A549 (cell line): ENCODE data around the gene SAA1. TPM values are rescaled to one million over a fixed set of nuclear protein-coding genes. Genes with fewer than 3 reads are reported as not detected.

Experiments used
- ATAC-seq, 2 experiments: fragments of 200-7000 bp in 1 of 2; fragments of >200 bp in 1 of 2; cut with Nextera tagmentation in 1 of 2; cut with Tn5 transposase in 1 of 2; 3 replicates each; pipeline versions ENCODE4 v1.8.0 to v1.9.1; 2018 to 2020; ENCODE audit warnings: mild to moderate bottlenecking in 1 of 2, moderate library complexity in 1 of 2
- CTCF ChIA-PET: fragments of 300-600 bp; sonication (Branson Sonifier 250); formaldehyde crosslinking; extraction: SDS; loops from one replicate; lab custom pipeline; 2021; ENCODE audit warnings: antibody characterized with exemption, inconsistent platforms; lab: Yijun Ruan, JAX
- POLR2A ChIA-PET: fragments of 350-600 bp; formaldehyde crosslinking; extraction: SDS; loops from one replicate; lab custom pipeline; 2021; ENCODE audit warnings: antibody characterized with exemption, inconsistent platforms; lab: Yijun Ruan, JAX
- DNase-seq, 2 experiments: peaks; one replicate each; pipeline versions ENCODE4 v3.0.0 to v3.0.0-alpha.2; 2011 to 2016; ENCODE audit warnings: low read depth in 1 of 2, low spot score in 1 of 2
- FAIRE-seq: peaks from 2 replicates; lab custom pipeline; 2011; peaks lifted over from hg19 to GRCh38; lab: Jason Lieb, UNC
- H3K27ac ChIP-seq, 2 experiments: fragments of >200 bp; sonication (Bioruptor Twin); formaldehyde crosslinking; 3 replicates each; pipeline ENCODE4 v1.5.1; 2016 to 2017
- H3K4me1 ChIP-seq: fragments of >200 bp; sonication (Bioruptor Twin); formaldehyde crosslinking; 3 replicates; pipeline ENCODE4 v1.6.1; 2016
- H3K4me2 ChIP-seq: fragments of >200 bp; sonication (Bioruptor Twin); formaldehyde crosslinking; 3 replicates; pipeline ENCODE4 v1.6.1; 2016
- H3K4me3 ChIP-seq: fragments of >200 bp; sonication (Bioruptor Twin); formaldehyde crosslinking; 3 replicates; pipeline ENCODE4 v1.5.1; 2016
- H3K9me3 ChIP-seq: fragments of >200 bp; sonication (Bioruptor Twin); formaldehyde crosslinking; 3 replicates; pipeline ENCODE4 v1.6.1; 2016
- CEBPB ChIP-seq, 2 experiments: fragments of >200 bp in 1 of 2; sonication (Bioruptor Twin) in 1 of 2; formaldehyde crosslinking in 1 of 2; IDR thresholded peaks; 2 replicates each; pipeline ENCODE4 v1.6.1; 2012 to 2016
- CHD2 ChIP-seq: fragments of 150-350 bp; IDR thresholded peaks from 2 replicates; pipeline ENCODE4 v1.6.1; 2014; ENCODE audit warnings: low read length; ENCODE audit not compliant: partially characterized antibody
- EP300 ChIP-seq, 2 experiments: fragments of >200 bp; sonication (Bioruptor Twin); formaldehyde crosslinking; IDR thresholded peaks; 2 replicates in 1 of 2; 3 replicates in 1 of 2; pipeline ENCODE4 v1.6.1; 2016 to 2017
- ESRRA ChIP-seq: fragments of 150-350 bp; IDR thresholded peaks from 2 replicates; pipeline ENCODE4 v1.6.1; 2014; ENCODE audit warnings: mild to moderate bottlenecking, low read length, borderline replicate concordance
- FOSB ChIP-seq: fragments of 250-450 bp; sonication (Bioruptor Pico); IDR thresholded peaks from 2 replicates; pipeline ENCODE4 v1.5.0; 2020; ENCODE audit warnings: mild to moderate bottlenecking, moderate library complexity
- FOXS1 ChIP-seq: fragments of 250-450 bp; sonication (Bioruptor Pico); IDR thresholded peaks from 2 replicates; pipeline ENCODE4 v1.5.0; 2020; ENCODE audit warnings: mild to moderate bottlenecking, moderate library complexity
- HES2 ChIP-seq: fragments of >200 bp; sonication (Bioruptor Twin); formaldehyde crosslinking; IDR thresholded peaks from 2 replicates; pipeline ENCODE4 v1.6.1; 2016
- HMGXB4 ChIP-seq: fragments of 250-450 bp; sonication (Bioruptor Pico); IDR thresholded peaks from 2 replicates; pipeline ENCODE4 v1.5.0; 2021; ENCODE audit warnings: mild to moderate bottlenecking, moderate library complexity, borderline replicate concordance
- HOXB5 ChIP-seq: fragments of 250-450 bp; sonication (Bioruptor Pico); IDR thresholded peaks from 2 replicates; pipeline ENCODE4 v1.5.0; 2020; ENCODE audit warnings: mild to moderate bottlenecking, moderate library complexity
- JUN ChIP-seq, 2 experiments: fragments of >200 bp; sonication (Bioruptor Twin); formaldehyde crosslinking; IDR thresholded peaks; 2 replicates in 1 of 2; 3 replicates in 1 of 2; pipeline ENCODE4 v1.6.1; 2016 to 2017
- JUNB ChIP-seq: fragments of >200 bp; sonication (Bioruptor Twin); formaldehyde crosslinking; IDR thresholded peaks from 2 replicates; pipeline ENCODE4 v1.6.1; 2016
- MYC ChIP-seq: IDR thresholded peaks from 2 replicates; pipeline ENCODE4 v1.6.1; 2012; ENCODE audit warnings: mild to moderate bottlenecking, inconsistent platforms, low read length, improper control_type of control experiment, borderline replicate concordance
- NFE2L2 ChIP-seq: fragments of 150-350 bp; conservative IDR thresholded peaks from 2 replicates; pipeline ENCODE4 v1.6.1; 2014; ENCODE audit warnings: low read length
- PBX3 ChIP-seq: IDR thresholded peaks from 2 replicates; pipeline ENCODE4 v1.6.1; 2012
- RFX5 ChIP-seq: fragments of 450-650 bp; IDR thresholded peaks from 2 replicates; pipeline ENCODE4 v1.7.1; 2014; ENCODE audit warnings: antibody characterized with exemption, mild to moderate bottlenecking, moderate library complexity
- TFCP2L1 ChIP-seq: fragments of 250-450 bp; sonication (Bioruptor Pico); IDR thresholded peaks from 2 replicates; pipeline ENCODE4 v1.5.0; 2021; ENCODE audit warnings: mild to moderate bottlenecking
- TP53 ChIP-seq: fragments of 250-450 bp; sonication (Bioruptor Pico); IDR thresholded peaks from 2 replicates; pipeline ENCODE4 v1.5.0; 2021; ENCODE audit warnings: mild to moderate bottlenecking, moderate library complexity
- USF2 ChIP-seq: fragments of 450-650 bp; IDR thresholded peaks from 2 replicates; pipeline ENCODE4 v1.6.1; 2014; ENCODE audit warnings: antibody characterized with exemption
- ZC3H11A ChIP-seq: fragments of 450-650 bp; IDR thresholded peaks from 2 replicates; pipeline ENCODE4 v1.6.1; 2014; ENCODE audit warnings: antibody characterized with exemption, mild to moderate bottlenecking
- ZSCAN20 ChIP-seq: fragments of 250-450 bp; sonication (Bioruptor Pico); IDR thresholded peaks from 2 replicates; pipeline ENCODE4 v1.8.0; 2022; ENCODE audit warnings: mild to moderate bottlenecking, moderate library complexity
- WGBS: methylation state at CpG from one replicate; pipeline ENCODE4 v1.1.6; 2017; ENCODE audit errors: missing lambda C conversion rate; 5-methylcytosine and 5-hydroxymethylcytosine counted together
- polyA plus RNA-seq, 4 experiments: library from polyadenylated mRNA; depleted of rRNA in 3 of 4; stranded (reverse); fragments of >200 nt; fragmentation: RNase III in 1 of 4; extraction: RNeasy Plus Mini Kit Qiagen cat#74134 plus additional on column Dnase treatment in 1 of 4; gene quantifications; 2 replicates in 3 of 4; 3 replicates in 1 of 4; pipeline ENCODE4 v1.2.3, GENCODE V29; 2011 to 2017
- TF ChIP-seq, protein P1 (sequence below): fragments of >200 bp; sonication (Bioruptor Twin); formaldehyde crosslinking; IDR thresholded peaks from 3 replicates; pipeline ENCODE4 v1.6.1; 2016
- TF ChIP-seq, protein P2 (sequence below): fragments of 150-350 bp; IDR thresholded peaks from 2 replicates; pipeline ENCODE4 v1.6.1; 2014; ENCODE audit warnings: low read depth, mild to moderate bottlenecking, low read length

The SAA1 gene
- polyA plus RNA-seq, 2 of the 4 experiments (the other 2 are of a cell fraction), result 0.37 TPM; not detected in 1

DNA sequence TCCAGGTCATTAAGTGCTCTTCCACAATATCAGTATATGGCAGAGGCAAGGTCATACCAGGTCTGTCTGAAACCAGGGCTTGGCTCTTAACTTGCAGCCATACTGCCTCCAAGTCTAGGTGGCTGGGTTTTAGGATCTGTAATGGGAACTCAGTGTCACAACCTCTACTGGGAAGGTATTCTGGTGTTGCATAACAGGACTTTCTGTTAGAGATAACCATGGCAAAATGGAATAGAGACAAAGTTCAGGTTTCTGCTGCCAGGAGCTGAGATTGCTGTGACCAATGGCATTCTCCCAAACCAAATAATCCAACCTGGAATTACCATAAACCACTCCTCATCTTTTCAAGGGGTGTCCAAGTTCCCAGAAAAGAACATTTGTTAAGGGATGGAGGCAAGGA, 6.8 kb upstream of the SAA1 start:
- no peaks in the 10 kb centered on the region for H3K9me3 ChIP-seq
- H3K4me1 ChIP-seq, result 0 out of 3 replicates have a peak, but pooled peaks cover 4% of the 10 kb centered on the region
- no peak for TF ChIP-seq ZSCAN20
- no peak for TF ChIP-seq FOSB (CRISPR knock-in tag)
- TF ChIP-seq, protein P1, sequence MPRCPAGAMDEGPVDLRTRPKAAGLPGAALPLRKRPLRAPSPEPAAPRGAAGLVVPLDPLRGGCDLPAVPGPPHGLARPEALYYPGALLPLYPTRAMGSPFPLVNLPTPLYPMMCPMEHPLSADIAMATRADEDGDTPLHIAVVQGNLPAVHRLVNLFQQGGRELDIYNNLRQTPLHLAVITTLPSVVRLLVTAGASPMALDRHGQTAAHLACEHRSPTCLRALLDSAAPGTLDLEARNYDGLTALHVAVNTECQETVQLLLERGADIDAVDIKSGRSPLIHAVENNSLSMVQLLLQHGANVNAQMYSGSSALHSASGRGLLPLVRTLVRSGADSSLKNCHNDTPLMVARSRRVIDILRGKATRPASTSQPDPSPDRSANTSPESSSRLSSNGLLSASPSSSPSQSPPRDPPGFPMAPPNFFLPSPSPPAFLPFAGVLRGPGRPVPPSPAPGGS, result no peak
- no peak for TF ChIP-seq CEBPB (IDR thresholded peaks at IDR 0.05)
- no peak for TF ChIP-seq TFCP2L1 (CRISPR knock-in tag)
- no peak for TF ChIP-seq USF2
- no peak for TF ChIP-seq JUNB
- TF ChIP-seq RFX5, result no peak
- TF ChIP-seq PBX3, result no peak
- TF ChIP-seq TP53, result no peak
- no peak for TF ChIP-seq FOXS1
- TF ChIP-seq EP300 (IDR thresholded peaks at IDR 0.05), result no peak
- no peak for TF ChIP-seq HOXB5 (CRISPR knock-in tag)
- TF ChIP-seq HES2, result no peak
- TF ChIP-seq HMGXB4 (CRISPR knock-in tag), result no peak
- TF ChIP-seq ESRRA, result no peak
- TF ChIP-seq CHD2, result no peak
- TF ChIP-seq, all 56 proteins: peak for 0
- Histone ChIP-seq H3K4me2 (no peak overlapping the region), H3K27ac (no peak overlapping the region), H3K4me3 (no peak overlapping the region)
- no peak for ATAC-seq
- DNase-seq, result no peak
- ChIA-PET CTCF (no interaction called here), POLR2A (no interaction called here)
- no peak for FAIRE-seq

- no peak overlapping the region for H3K4me3 ChIP-seq
- POLR2A ChIA-PET, result no interaction called here
- DNase-seq, result no peak
- H3K4me2 ChIP-seq, result no peak overlapping the region
- no peak for FAIRE-seq
- ATAC-seq, result no peak
- WGBS, result 93% methylated on average over 14 of the region's 14 CpGs
- H3K9me3 ChIP-seq, result no peaks in the 10 kb centered on the region
- CTCF ChIA-PET, result no interaction called here
- 0 out of 3 replicates have a peak, but pooled peaks cover 4% of the 10 kb centered on the region for H3K4me1 ChIP-seq
- TF ChIP-seq NFE2L2, result no peak
- no peak for TF ChIP-seq FOXS1
- no peak for TF ChIP-seq USF2
- TF ChIP-seq JUN (IDR thresholded peaks at IDR 0.05), result no peak
- TF ChIP-seq, protein P1, result no peak
- TF ChIP-seq, protein P2, sequence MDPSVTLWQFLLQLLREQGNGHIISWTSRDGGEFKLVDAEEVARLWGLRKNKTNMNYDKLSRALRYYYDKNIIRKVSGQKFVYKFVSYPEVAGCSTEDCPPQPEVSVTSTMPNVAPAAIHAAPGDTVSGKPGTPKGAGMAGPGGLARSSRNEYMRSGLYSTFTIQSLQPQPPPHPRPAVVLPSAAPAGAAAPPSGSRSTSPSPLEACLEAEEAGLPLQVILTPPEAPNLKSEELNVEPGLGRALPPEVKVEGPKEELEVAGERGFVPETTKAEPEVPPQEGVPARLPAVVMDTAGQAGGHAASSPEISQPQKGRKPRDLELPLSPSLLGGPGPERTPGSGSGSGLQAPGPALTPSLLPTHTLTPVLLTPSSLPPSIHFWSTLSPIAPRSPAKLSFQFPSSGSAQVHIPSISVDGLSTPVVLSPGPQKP, result no peak
- TF ChIP-seq MYC, result no peak
- no peak for TF ChIP-seq FOSB (CRISPR knock-in tag)
- no peak for TF ChIP-seq ZC3H11A
- no peak overlapping the region for H3K27ac ChIP-seq
These were observed 4.3 kb upstream of the SAA1 start for GRCh38 chr11:18261721-18262120.
